Cardiac fibroblast (primary cell): ENCODE data around the gene CCDC187.
"Not testable (repeated sequence)": the region's sequence is repeated elsewhere in the genome, so short reads cannot be mapped to it uniquely, and the experiment has no call there.

ENCODE experiments used
- DNase-seq, 2 donors: peaks; one replicate each; pipeline versions ENCODE4 v3.0.0 to v3.0.0-alpha.2; 2010; ENCODE audit warnings: low read depth in 2 of 2
- H3K4me3 ChIP-seq, 2 donors: replicated peaks in 1 of 2; 1 replicate in 1 of 2; 2 replicates in 1 of 2; pipeline ENCODE4 v1.5.1; 2011; ENCODE audit warnings: low read depth in 2 of 2, low read length in 2 of 2, mild to moderate bottlenecking in 2 of 2, moderate library complexity in 1 of 2
- TF ChIP-seq, protein P1 (sequence below): IDR thresholded peaks from one replicate; pipeline ENCODE4 v1.5.1; 2011; ENCODE audit warnings: low read depth, mild to moderate bottlenecking, low read length, inconsistent platforms

CCDC187 gene

DNA sequence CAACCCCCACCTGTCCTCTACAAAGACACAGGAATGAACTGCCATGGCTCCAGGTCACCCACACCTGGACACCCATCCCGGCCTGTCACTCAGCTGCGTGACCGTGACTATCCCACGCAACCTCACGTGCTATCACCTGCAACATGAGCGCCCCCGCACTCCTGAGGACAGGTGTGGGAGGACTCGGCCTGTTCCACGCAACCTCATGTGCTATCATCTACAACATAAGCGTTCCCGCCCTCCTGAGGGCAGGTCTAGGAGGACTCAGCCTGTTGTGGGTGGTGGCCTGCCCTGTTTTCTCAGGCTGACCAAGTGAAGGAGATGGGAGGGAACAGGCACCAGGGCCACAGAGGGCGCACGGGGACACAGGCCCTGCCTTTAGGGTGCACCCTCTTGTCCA, 62.4 kb downstream of the CCDC187 start:
- TF ChIP-seq, protein P1, sequence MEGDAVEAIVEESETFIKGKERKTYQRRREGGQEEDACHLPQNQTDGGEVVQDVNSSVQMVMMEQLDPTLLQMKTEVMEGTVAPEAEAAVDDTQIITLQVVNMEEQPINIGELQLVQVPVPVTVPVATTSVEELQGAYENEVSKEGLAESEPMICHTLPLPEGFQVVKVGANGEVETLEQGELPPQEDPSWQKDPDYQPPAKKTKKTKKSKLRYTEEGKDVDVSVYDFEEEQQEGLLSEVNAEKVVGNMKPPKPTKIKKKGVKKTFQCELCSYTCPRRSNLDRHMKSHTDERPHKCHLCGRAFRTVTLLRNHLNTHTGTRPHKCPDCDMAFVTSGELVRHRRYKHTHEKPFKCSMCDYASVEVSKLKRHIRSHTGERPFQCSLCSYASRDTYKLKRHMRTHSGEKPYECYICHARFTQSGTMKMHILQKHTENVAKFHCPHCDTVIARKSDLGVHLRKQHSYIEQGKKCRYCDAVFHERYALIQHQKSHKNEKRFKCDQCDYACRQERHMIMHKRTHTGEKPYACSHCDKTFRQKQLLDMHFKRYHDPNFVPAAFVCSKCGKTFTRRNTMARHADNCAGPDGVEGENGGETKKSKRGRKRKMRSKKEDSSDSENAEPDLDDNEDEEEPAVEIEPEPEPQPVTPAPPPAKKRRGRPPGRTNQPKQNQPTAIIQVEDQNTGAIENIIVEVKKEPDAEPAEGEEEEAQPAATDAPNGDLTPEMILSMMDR = no peak
- no peak overlapping the region for H3K4me3 ChIP-seq
- DNase-seq = no peak

DNA sequence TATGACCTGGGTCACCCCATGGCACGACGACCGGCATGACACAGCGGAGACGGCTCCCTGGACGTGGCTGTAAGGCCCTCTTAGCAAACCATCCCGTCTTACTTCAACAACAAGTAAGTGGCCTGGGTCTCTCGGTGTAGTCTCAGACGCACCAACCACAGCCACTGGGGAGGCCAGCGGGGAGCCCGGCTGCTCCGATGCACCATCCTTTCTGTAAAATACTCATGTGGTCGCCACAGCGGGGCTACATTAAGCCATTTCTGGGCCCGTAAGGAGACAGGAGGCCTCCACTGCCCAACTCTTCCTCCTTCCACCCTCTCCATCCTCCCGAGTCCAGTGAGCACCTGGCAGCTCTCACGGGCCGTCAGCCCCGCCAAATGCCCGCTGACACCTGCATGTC, 63.0 kb downstream of the CCDC187 start:
- H3K4me3 ChIP-seq = no peak overlapping the region
- DNase-seq = no peak
- TF ChIP-seq, protein P1 = no peak

DNA sequence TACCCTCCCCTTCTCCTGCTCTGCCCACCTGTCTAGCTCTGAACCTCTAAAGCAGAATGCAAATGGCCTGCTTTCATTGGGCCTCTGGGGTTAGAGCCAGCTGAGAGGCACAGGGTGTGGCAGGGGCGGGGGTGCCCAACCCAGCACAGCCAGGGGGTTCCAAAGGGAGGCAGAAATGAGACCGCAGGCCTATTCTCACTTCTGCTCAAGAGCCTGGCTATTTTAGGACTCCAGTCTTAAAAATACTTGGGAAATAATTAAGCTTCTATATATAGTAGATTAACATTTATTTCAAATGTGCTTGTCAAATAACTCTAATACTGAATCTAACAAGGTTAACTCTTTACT, 63.9 kb downstream of the CCDC187 start:
- TF ChIP-seq, protein P1 = no peak
- H3K4me3 ChIP-seq = no peak overlapping the region
- no peak for DNase-seq

DNA sequence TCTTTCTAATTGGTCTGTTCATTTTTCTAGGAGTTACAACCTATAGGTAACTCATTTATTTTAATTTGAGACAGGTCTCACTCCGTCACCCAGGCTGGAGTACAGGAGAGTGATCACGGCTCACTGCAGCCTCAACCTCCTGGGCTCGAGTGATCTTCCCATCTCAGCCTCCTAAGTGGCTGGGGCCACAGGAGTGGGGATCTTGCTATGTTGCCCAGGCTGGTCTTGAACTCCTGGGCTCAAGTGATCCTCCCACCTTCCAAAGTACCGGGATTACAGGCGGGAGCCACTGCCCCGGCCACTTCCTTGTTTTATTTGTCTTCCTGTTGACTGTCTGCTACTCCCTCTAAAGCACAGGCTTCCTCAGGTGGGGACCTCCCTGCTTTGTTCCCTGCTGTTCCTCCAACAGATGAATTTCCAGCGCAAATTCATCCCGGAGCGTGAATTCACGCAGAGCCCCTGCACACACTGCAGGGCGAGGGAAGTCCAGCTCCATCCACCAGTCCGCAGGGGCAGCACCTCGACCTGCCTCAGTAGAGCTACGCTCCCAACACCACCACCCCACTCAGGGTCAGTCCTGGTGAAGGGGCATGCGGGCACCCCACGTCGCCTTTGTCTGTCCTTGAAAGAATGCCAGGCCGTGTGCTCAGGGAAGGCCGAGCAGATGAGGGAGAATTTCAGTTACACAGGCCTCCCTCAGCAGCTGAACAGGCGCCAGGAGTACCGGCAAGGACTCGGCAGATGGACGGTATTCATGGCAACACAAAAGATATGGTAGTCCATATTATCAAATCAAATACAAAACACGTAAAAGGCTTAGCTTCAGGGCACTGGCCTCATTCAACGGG, 64.5 kb downstream of the CCDC187 start:
- no peak overlapping the region for H3K4me3 ChIP-seq
- no peak for DNase-seq
- TF ChIP-seq, protein P1 = no peak

DNA sequence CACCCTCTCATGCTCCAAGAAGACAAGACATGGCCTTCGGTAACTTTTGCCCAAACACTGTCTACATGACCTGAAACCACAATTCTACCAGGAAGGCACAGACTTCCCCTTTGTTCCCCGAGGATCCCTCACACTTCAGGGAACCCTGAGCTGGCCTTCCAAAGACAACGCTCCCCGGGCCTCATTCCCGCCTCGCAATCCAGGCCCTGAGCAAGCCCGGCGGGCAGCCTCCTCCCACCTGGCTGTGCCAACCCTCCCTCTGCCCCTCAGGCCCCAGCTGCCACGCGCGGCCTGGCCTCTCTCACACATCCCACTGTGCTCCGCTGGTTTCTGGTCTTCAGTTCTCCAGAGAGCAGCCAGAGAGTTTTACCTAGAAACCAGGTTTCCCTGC, 65.6 kb downstream of the CCDC187 start:
- TF ChIP-seq, protein P1 = no peak
- DNase-seq = no peak
- H3K4me3 ChIP-seq = no peak overlapping the region

DNA sequence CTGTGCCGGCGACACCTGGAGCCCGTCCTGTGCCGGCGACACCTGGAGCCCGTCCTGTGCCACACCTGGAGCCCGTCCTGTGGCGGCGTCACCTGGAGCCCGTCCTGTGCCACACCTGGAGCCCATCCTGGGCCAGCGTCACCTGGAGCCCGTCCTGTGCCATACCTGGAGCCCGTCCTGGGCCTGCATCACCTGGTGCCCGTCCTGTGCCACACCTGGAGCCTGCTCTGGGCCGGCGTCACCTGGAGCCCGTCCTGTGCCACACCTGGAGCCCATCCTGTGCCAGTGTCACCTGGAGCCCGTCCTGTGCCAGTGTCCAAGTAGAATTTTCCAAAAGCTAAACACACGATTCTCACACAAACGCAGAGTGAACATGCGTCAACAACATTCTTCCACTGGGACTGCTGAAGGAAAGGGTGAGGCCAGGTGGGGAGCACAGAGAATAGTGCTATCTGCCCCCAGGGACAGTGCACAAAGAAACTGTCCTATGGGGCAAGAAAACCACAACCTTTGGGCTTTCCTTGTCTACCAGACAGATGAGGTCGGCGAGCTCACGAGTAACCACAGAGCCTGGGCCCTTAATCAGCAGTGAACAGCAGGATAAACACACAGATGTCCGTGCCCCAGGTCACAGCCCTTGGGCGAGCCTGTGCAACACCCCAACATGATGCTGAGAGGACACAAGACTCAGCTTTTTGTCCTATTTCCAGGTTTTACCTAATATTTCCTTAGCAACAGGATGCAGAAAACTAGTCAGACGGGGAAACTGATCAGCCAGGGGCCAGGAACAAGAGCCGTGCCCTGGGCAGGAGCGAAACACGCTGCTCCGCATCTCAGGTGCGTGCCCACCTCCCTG, 66.2 kb downstream of the CCDC187 start:
- TF ChIP-seq, protein P1 = no peak
- DNase-seq = no peak
- no peak overlapping the region for H3K4me3 ChIP-seq

DNA sequence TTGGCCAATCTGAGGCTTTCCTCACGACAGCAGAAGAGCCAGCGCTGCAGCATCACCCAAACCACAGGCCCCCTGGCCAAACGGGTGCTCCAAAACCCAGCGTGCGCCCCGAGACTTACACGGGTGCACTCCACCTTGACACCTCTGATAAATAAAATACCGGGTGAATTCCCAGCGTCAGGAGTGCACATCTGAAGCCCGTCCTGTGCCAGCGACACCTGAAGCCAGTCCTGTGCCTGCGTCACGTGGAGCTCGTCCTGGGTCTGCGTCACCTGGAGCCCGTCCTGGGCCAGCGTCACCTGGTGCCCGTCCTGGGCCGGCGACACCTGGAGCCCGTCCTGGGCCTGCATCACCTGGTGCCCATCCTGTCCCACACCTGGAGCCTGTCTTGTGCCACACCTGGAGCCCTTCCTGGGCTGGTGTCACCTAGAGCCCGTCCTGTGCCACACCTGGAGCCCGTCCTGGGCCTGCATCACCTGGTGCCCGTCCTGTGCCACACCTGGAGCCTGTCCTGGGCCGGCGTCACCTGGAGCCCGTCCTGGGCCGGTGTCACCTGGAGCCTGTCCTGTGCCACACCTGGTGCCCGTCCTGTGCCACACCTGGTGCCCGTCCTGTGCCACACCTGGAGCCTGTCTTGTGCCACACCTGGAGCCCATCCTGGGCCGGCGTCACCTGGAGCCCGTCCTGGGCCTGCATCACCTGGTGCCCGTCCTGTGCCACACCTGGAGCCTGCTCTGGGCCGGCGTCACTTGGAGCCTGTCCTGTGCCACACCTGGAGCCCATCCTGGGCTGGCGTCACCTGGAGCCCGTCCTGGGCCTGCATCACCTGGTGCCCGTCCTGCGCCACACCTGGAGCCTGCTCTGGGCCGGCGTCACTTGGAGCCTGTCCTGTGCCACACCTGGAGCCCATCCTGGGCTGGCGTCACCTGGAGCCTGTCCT, 67.2 kb downstream of the CCDC187 start:
- not testable (repeated sequence) for DNase-seq, H3K4me3 ChIP-seq
